HS-5 (cell line): ENCODE results near the gene HLF.

Source experiments
- DNase-seq: peaks from one replicate; pipeline ENCODE4 v3.0.0-alpha.2; 2012; ENCODE audit warnings: low read depth

The HLF gene

GRCh38 chr17:55354941-55355340 is 90.2 kb downstream of the HLF start:
- no peak for DNase-seq

GRCh38 chr17:55356434-55357328 is 91.9 kb downstream of the HLF start:
- DNase-seq: peak; percentile 34

- DNase-seq: no peak
These were observed 96.2 kb downstream of the HLF start for GRCh38 chr17:55360971-55361370.

- no peak for DNase-seq
These were observed 98.3 kb downstream of the HLF start for GRCh38 chr17:55363033-55363432.

- no peak for DNase-seq
These were observed 101.3 kb downstream of the HLF start for GRCh38 chr17:55366020-55366481.

GRCh38 chr17:55368706-55369105 is 103.9 kb downstream of the HLF start:
- DNase-seq: no peak
